Left lung (tissue), 10 donors: Measurements from ENCODE around the gene ATXN3L. TPM values are rescaled to one million over a fixed set of nuclear protein-coding genes. Genes with fewer than 3 reads are reported as not detected.

Source experiments
- ATAC-seq: fragments of 200-7000 bp; cut with Tn5 transposase; one replicate; pipeline ENCODE4 v1.9.1; 2020; ENCODE audit warnings: moderate library complexity
- DNase-seq, 4 donors: peaks; one replicate each; pipeline ENCODE4 v3.0.0-alpha.2; 2013 to 2020
- H3K27ac ChIP-seq, 2 donors: fragments of 200-600 bp; sonication (generic) in 1 of 2; one replicate each; pipeline versions ENCODE4 v1.5.0 to v1.8.0; 2020 to 2021
- H3K27me3 ChIP-seq, 2 donors: fragments of 200-600 bp; sonication (generic) in 1 of 2; one replicate each; pipeline versions ENCODE4 v1.5.0 to v1.8.0; 2020 to 2021
- H3K36me3 ChIP-seq, 2 donors: fragments of 200-600 bp; sonication (generic) in 1 of 2; one replicate each; pipeline versions ENCODE4 v1.5.0 to v1.8.0; 2020 to 2021
- H3K4me1 ChIP-seq, 2 donors: fragments of 200-600 bp; one replicate each; pipeline ENCODE4 v1.8.0; 2021
- H3K4me3 ChIP-seq, 2 donors: fragments of 200-600 bp; sonication (generic) in 1 of 2; one replicate each; pipeline versions ENCODE4 v1.5.0 to v1.8.0; 2020 to 2021; ENCODE audit warnings: mild to moderate bottlenecking in 1 of 2
- H3K9me3 ChIP-seq, 2 donors: fragments of 200-600 bp; sonication (generic) in 1 of 2; one replicate each; pipeline versions ENCODE4 v1.5.0 to v1.8.0; 2020 to 2021
- intact Hi-C, 2 donors: fragments of 100-400 bp; cut with DNase I; formaldehyde crosslinking; loops; one replicate each; pipeline versions ENCODE4 v1.11.2 to v1.14.2; 2022
- polyA plus RNA-seq, 6 donors: library from polyadenylated mRNA; unstranded; fragments of 120-200 nt; gene quantifications; one replicate each; pipeline ENCODE4 v1.2.1, GENCODE V29; 2013; ENCODE audit not compliant: insufficient read length in 6 of 6
- total RNA-seq, 2 donors: library from RNA; stranded (reverse); fragmentation: NEBNext Ultra II Directional; extraction: Animal tissue kit (Norgen Biotek cat#: 25700); gene quantifications; one replicate each; pipeline ENCODE4 v1.2.1, GENCODE V29; 2021
- TF ChIP-seq, protein P1 (sequence below), 2 donors: fragments of 200-600 bp; sonication (generic) in 1 of 2; IDR thresholded peaks; one replicate each; pipeline versions ENCODE4 v1.5.0 to v1.8.0; 2021; ENCODE audit warnings: antibody characterized with exemption in 2 of 2
- donor health status: DM: no; HTN: yes; CAD: no.
- donor health status: DM: no; HTN: no; CAD: no.

ATXN3L gene
- total and polyA plus RNA-seq, 8 donors, result not detected

- DNase-seq (no peak), ATAC-seq (no peak)
- Histone ChIP-seq H3K9me3 (no peaks in the 10 kb centered on the region), H3K4me1 (no peaks in the 10 kb centered on the region), H3K27ac (no peak overlapping the region), H3K4me3 (no peak overlapping the region), H3K27me3 (no peaks in the 10 kb centered on the region), H3K36me3 (no peaks in the 10 kb centered on the region)
- intact Hi-C loops, result no loop called here
- TF ChIP-seq, protein P1, sequence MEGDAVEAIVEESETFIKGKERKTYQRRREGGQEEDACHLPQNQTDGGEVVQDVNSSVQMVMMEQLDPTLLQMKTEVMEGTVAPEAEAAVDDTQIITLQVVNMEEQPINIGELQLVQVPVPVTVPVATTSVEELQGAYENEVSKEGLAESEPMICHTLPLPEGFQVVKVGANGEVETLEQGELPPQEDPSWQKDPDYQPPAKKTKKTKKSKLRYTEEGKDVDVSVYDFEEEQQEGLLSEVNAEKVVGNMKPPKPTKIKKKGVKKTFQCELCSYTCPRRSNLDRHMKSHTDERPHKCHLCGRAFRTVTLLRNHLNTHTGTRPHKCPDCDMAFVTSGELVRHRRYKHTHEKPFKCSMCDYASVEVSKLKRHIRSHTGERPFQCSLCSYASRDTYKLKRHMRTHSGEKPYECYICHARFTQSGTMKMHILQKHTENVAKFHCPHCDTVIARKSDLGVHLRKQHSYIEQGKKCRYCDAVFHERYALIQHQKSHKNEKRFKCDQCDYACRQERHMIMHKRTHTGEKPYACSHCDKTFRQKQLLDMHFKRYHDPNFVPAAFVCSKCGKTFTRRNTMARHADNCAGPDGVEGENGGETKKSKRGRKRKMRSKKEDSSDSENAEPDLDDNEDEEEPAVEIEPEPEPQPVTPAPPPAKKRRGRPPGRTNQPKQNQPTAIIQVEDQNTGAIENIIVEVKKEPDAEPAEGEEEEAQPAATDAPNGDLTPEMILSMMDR (IDR thresholded peaks at IDR 0.05), result no peak
Measured at GRCh38 chrX:13345037-13345436, 25.2 kb upstream of the ATXN3L start.

GRCh38 chrX:13341491-13342101, 21.7 kb upstream of the ATXN3L start:
- Histone ChIP-seq H3K4me1 (no peaks in the 10 kb centered on the region), H3K36me3 (no peaks in the 10 kb centered on the region)
- ATAC-seq, result no peak

DNA sequence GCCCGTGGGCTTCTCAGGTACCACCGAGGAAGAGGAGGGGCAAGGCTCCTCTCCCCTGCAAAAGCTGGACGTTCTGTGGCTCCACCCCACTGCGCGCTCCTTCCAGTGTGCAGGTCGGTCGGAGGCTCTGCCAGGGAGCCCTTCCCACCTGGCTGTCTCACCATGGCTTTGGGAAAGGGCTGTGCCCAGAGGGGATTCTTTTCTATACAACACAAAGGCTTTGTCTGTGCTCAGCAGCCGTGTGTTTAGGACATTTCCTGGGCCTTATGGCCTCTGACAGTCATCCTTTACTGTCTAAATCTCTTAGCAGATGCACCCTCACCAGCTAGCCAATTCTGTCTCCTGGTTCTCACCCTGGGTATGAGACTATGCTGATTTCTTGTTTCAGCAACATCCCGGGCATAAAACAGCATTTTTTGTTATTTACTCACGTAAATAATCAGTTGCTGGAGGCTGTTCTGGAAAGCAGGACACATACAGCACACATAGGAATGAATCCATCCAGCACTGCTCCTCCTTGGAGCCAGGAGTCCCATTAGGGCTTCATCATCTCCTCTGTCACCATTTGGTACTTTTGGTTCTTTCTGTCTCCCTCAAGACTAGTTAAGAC, 20.4 kb upstream of the ATXN3L start:
- Histone ChIP-seq H3K4me1 (no peaks in the 10 kb centered on the region), H3K9me3 (no peaks in the 10 kb centered on the region), H3K36me3 (no peaks in the 10 kb centered on the region), H3K4me3 (no peak overlapping the region), H3K27me3 (no peaks in the 10 kb centered on the region), H3K27ac (no peak overlapping the region)
- no peak for ATAC-seq
- TF ChIP-seq, protein P1 (IDR thresholded peaks at IDR 0.05), result no peak
- DNase-seq, result no peak
- intact Hi-C loops, result no loop called here

More at GRCh38 chrX:13341491-13342101, 21.7 kb upstream of the ATXN3L start:
- no peaks in the 10 kb centered on the region for H3K27me3 ChIP-seq
- intact Hi-C loops, result no loop called here
- no peaks in the 10 kb centered on the region for H3K9me3 ChIP-seq
- H3K4me3 ChIP-seq, result no peak overlapping the region
- TF ChIP-seq, protein P1 (IDR thresholded peaks at IDR 0.05), result no peak
- H3K27ac ChIP-seq, result no peak overlapping the region
- DNase-seq, result no peak

DNA sequence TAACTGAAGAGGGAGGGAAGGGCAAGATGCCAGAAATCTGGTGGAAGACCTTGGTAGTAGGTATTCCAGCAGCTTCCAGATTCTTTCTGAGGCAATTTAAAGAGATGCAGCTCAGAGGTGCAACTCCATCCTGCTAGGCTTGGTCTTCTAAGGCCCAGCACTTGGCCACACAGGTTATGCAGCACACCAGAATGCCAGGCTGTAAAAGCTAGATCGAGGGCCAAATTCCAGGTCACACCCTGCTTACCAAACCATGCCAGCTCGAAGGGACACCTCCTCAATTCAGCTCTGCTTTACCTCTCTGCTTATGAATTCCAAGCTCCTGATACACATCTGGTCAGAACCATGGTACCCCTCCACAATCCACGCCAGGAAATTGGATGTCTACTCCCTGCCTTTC, 19.8 kb upstream of the ATXN3L start:
- no peak overlapping the region for H3K4me3 ChIP-seq
- DNase-seq (no peak), ATAC-seq (no peak)
- no peaks in the 10 kb centered on the region for H3K4me1 ChIP-seq
- no peaks in the 10 kb centered on the region for H3K36me3 ChIP-seq
- intact Hi-C loops, result no loop called here
- no peaks in the 10 kb centered on the region for H3K27me3 ChIP-seq
- no peak overlapping the region for H3K27ac ChIP-seq
- TF ChIP-seq, protein P1 (IDR thresholded peaks at IDR 0.05), result no peak
- H3K9me3 ChIP-seq, result no peaks in the 10 kb centered on the region

DNA sequence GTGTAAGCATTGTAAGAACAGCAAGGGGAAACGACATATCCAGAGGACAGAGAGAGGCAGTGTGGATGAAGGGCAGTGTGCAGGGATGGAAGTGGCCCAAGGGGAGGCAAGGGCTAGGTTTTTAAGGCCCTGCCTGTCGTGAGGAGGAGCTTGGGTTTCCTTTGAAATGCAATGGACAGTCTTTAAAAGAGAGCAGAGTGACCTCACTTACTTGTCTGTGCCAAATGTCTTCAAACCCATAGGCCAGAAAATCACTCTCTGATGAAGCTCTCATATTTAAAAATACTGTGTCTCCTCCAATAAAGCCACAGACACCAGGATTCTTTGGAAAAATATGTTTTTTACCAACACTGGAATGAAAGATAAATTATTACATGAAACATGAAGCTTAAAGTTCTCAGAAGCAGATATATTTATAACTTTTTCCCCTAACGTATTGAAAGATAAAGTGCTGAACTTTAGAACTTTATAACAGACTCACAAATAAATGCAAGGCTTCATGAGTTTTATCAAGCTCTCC, 19.2 kb upstream of the ATXN3L start:
- Histone ChIP-seq H3K9me3 (no peaks in the 10 kb centered on the region), H3K4me1 (no peaks in the 10 kb centered on the region), H3K36me3 (no peaks in the 10 kb centered on the region), H3K4me3 (no peak overlapping the region), H3K27me3 (no peaks in the 10 kb centered on the region), H3K27ac (no peak overlapping the region)
- TF ChIP-seq, protein P1 (IDR thresholded peaks at IDR 0.05), result no peak
- DNase-seq, result no peak
- intact Hi-C loops, result no loop called here
- ATAC-seq, result no peak
